ENCODE data around the gene SYNGR3.
"Not testable (repeated sequence)": the region's sequence is repeated elsewhere in the genome, so short reads cannot be mapped to it uniquely, and the experiment has no call there.

The SYNGR3 gene

GRCh38 chr16:2006317-2006716 lies 16.5 kb downstream of the SYNGR3 start:
- peaks cover 35% of the 10 kb centered on the region for H3K4me1 ChIP-seq (ENCODE audit: control insufficient read depth, insufficient read depth, low read length, poor library complexity, severe bottlenecking)
- WGBS, 2 experiments (ENCODE audit: insufficient coverage in 2 of 2), result 91 to 95% methylated on average over 8 of the region's 8 CpGs
- H3K27ac ChIP-seq (ENCODE audit: low read depth, low read length, severe bottlenecking), result no peak overlapping the region
- H3K36me3 ChIP-seq (ENCODE audit: control insufficient read depth, insufficient read depth, low read length), result peaks cover 52% of the 10 kb centered on the region
- no peaks in the 10 kb centered on the region for H3K9me3 ChIP-seq (ENCODE audit: control insufficient read depth, low read length)
- no peak overlapping the region for H3K4me3 ChIP-seq (ENCODE audit: extremely low read depth, insufficient read depth, low read length, poor library complexity, severe bottlenecking)

- WGBS, 2 experiments (ENCODE audit: insufficient coverage in 2 of 2), result 95 to 96% methylated on average over 16 of the region's 16 CpGs
- no peak overlapping the region for H3K4me3 ChIP-seq (ENCODE audit: extremely low read depth, insufficient read depth, low read length, poor library complexity, severe bottlenecking)
- peaks cover 35% of the 10 kb centered on the region for H3K4me1 ChIP-seq (ENCODE audit: control insufficient read depth, insufficient read depth, low read length, poor library complexity, severe bottlenecking)
Measured at GRCh38 chr16:2007081-2007836, 17.5 kb downstream of the SYNGR3 start.

GRCh38 chr16:2008009-2008526 lies 18.3 kb downstream of the SYNGR3 start:
- H3K4me1 ChIP-seq (ENCODE audit: control insufficient read depth, insufficient read depth, low read length, poor library complexity, severe bottlenecking), result peaks cover 35% of the 10 kb centered on the region

More at GRCh38 chr16:2007081-2007836, 17.5 kb downstream of the SYNGR3 start:
- Histone ChIP-seq H3K9me3 (ENCODE audit: control insufficient read depth, low read length) (no peaks in the 10 kb centered on the region), H3K36me3 (ENCODE audit: control insufficient read depth, insufficient read depth, low read length) (peaks cover 43% of the 10 kb centered on the region), H3K27ac (ENCODE audit: low read depth, low read length, severe bottlenecking) (no peak overlapping the region)

GRCh38 chr16:2008631-2009163 lies 18.9 kb downstream of the SYNGR3 start:
- peak overlapping the region; percentile 88 for H3K4me3 ChIP-seq (ENCODE audit: extremely low read depth, insufficient read depth, low read length, poor library complexity, severe bottlenecking)
- 7 to 32% methylated on average over 11 to 21 of the region's 23 CpGs for WGBS, 2 experiments (ENCODE audit: insufficient coverage in 2 of 2)
- H3K9me3 ChIP-seq (ENCODE audit: control insufficient read depth, low read length), result no peaks in the 10 kb centered on the region
- H3K36me3 ChIP-seq (ENCODE audit: control insufficient read depth, insufficient read depth, low read length), result peaks cover 29% of the 10 kb centered on the region
- H3K27ac ChIP-seq (ENCODE audit: low read depth, low read length, severe bottlenecking), result peak overlapping the region; percentile 69
- peaks cover 35% of the 10 kb centered on the region for H3K4me1 ChIP-seq (ENCODE audit: control insufficient read depth, insufficient read depth, low read length, poor library complexity, severe bottlenecking)

More at GRCh38 chr16:2008009-2008526, 18.3 kb downstream of the SYNGR3 start:
- Histone ChIP-seq H3K27ac (ENCODE audit: low read depth, low read length, severe bottlenecking) (no peak overlapping the region), H3K9me3 (ENCODE audit: control insufficient read depth, low read length) (no peaks in the 10 kb centered on the region), H3K36me3 (ENCODE audit: control insufficient read depth, insufficient read depth, low read length) (peaks cover 35% of the 10 kb centered on the region), H3K4me3 (ENCODE audit: extremely low read depth, insufficient read depth, low read length, poor library complexity, severe bottlenecking) (peak overlapping the region; percentile 88)
- 90 to 96% methylated on average over 15 of the region's 15 CpGs for WGBS, 2 experiments (ENCODE audit: insufficient coverage in 2 of 2)

- 0% methylated on average over 45 to 54 of the region's 55 CpGs for WGBS, 2 experiments (ENCODE audit: insufficient coverage in 2 of 2)
- H3K27ac ChIP-seq (ENCODE audit: low read depth, low read length, severe bottlenecking), result peak overlapping the region; percentile 69
- no peaks in the 10 kb centered on the region for H3K9me3 ChIP-seq (ENCODE audit: control insufficient read depth, low read length)
- H3K4me1 ChIP-seq (ENCODE audit: control insufficient read depth, insufficient read depth, low read length, poor library complexity, severe bottlenecking), result peaks cover 34% of the 10 kb centered on the region
- peak overlapping the region; percentile 88 for H3K4me3 ChIP-seq (ENCODE audit: extremely low read depth, insufficient read depth, low read length, poor library complexity, severe bottlenecking)
- H3K36me3 ChIP-seq (ENCODE audit: control insufficient read depth, insufficient read depth, low read length), result peaks cover 29% of the 10 kb centered on the region
Measured at GRCh38 chr16:2009164-2009711, 19.5 kb downstream of the SYNGR3 start.

- no peaks in the 10 kb centered on the region for H3K9me3 ChIP-seq (ENCODE audit: control insufficient read depth, low read length)
- peaks cover 29% of the 10 kb centered on the region for H3K36me3 ChIP-seq (ENCODE audit: control insufficient read depth, insufficient read depth, low read length)
- H3K4me1 ChIP-seq (ENCODE audit: control insufficient read depth, insufficient read depth, low read length, poor library complexity, severe bottlenecking), result peaks cover 27% of the 10 kb centered on the region
- 5 to 6% methylated on average over 47 to 50 of the region's 52 CpGs for WGBS, 2 experiments (ENCODE audit: insufficient coverage in 2 of 2)
- peak within 1 kb of the TSS; percentile 80 for H3K27ac ChIP-seq (ENCODE audit: low read depth, low read length, severe bottlenecking)
- H3K4me3 ChIP-seq (ENCODE audit: extremely low read depth, insufficient read depth, low read length, poor library complexity, severe bottlenecking), result peak within 1 kb of the TSS; percentile 88
Measured at GRCh38 chr16:2009791-2010510, 20.2 kb downstream of the SYNGR3 start, which contains the start of gene ZNF598. Gene ZNF598, minus strand, starts transcription at chr16:2009821.

GRCh38 chr16:2011726-2012125 lies 22.0 kb downstream of the SYNGR3 start:
- H3K4me3 ChIP-seq (ENCODE audit: extremely low read depth, insufficient read depth, low read length, poor library complexity, severe bottlenecking); H3K9me3 ChIP-seq (ENCODE audit: control insufficient read depth, low read length); H3K27ac ChIP-seq (ENCODE audit: low read depth, low read length, severe bottlenecking): not testable (repeated sequence)
- 75 to 90% methylated on average over 2 to 6 of the region's 9 CpGs for WGBS, 2 experiments (ENCODE audit: insufficient coverage in 2 of 2)
- Histone ChIP-seq H3K36me3 (ENCODE audit: control insufficient read depth, insufficient read depth, low read length) (peaks cover 19% of the 10 kb centered on the region), H3K4me1 (ENCODE audit: control insufficient read depth, insufficient read depth, low read length, poor library complexity, severe bottlenecking) (peaks cover 24% of the 10 kb centered on the region)

- Histone ChIP-seq H3K36me3 (ENCODE audit: control insufficient read depth, insufficient read depth, low read length) (peaks cover under 1% of the 10 kb centered on the region), H3K9me3 (ENCODE audit: control insufficient read depth, low read length) (no peaks in the 10 kb centered on the region), H3K4me3 (ENCODE audit: extremely low read depth, insufficient read depth, low read length, poor library complexity, severe bottlenecking) (no peak overlapping the region), H3K27ac (ENCODE audit: low read depth, low read length, severe bottlenecking) (no peak overlapping the region), H3K4me1 (ENCODE audit: control insufficient read depth, insufficient read depth, low read length, poor library complexity, severe bottlenecking) (peaks cover 7% of the 10 kb centered on the region)
- 92 to 95% methylated on average over 6 to 13 of the region's 15 CpGs for WGBS, 2 experiments (ENCODE audit: insufficient coverage in 2 of 2)
Measured at GRCh38 chr16:2013527-2013926, 23.8 kb downstream of the SYNGR3 start.

- peaks cover 5% of the 10 kb centered on the region for H3K4me1 ChIP-seq (ENCODE audit: control insufficient read depth, insufficient read depth, low read length, poor library complexity, severe bottlenecking)
- 88 to 92% methylated on average over 17 to 18 of the region's 24 CpGs for WGBS, 2 experiments (ENCODE audit: insufficient coverage in 2 of 2)
- H3K36me3 ChIP-seq (ENCODE audit: control insufficient read depth, insufficient read depth, low read length), result no peaks in the 10 kb centered on the region
- no peaks in the 10 kb centered on the region for H3K9me3 ChIP-seq (ENCODE audit: control insufficient read depth, low read length)
- no peak overlapping the region for H3K27ac ChIP-seq (ENCODE audit: low read depth, low read length, severe bottlenecking)
- H3K4me3 ChIP-seq (ENCODE audit: extremely low read depth, insufficient read depth, low read length, poor library complexity, severe bottlenecking), result no peak overlapping the region
Measured at GRCh38 chr16:2015117-2015946, 25.6 kb downstream of the SYNGR3 start.

- H3K4me1 ChIP-seq (ENCODE audit: control insufficient read depth, insufficient read depth, low read length, poor library complexity, severe bottlenecking), result no peaks in the 10 kb centered on the region
- no peak overlapping the region for H3K27ac ChIP-seq (ENCODE audit: low read depth, low read length, severe bottlenecking)
- 95% methylated on average over 4 to 5 of the region's 7 CpGs for WGBS, 2 experiments (ENCODE audit: insufficient coverage in 2 of 2)
- H3K9me3 ChIP-seq (ENCODE audit: control insufficient read depth, low read length), result no peaks in the 10 kb centered on the region
- no peaks in the 10 kb centered on the region for H3K36me3 ChIP-seq (ENCODE audit: control insufficient read depth, insufficient read depth, low read length)
- H3K4me3 ChIP-seq (ENCODE audit: extremely low read depth, insufficient read depth, low read length, poor library complexity, severe bottlenecking), result no peak overlapping the region
Measured at GRCh38 chr16:2015947-2016208, 26.1 kb downstream of the SYNGR3 start.

Data from mesodermal cell (in vitro differentiated cells).